Smooth muscle cell of the coronary artery (primary cell): ENCODE measurements around the gene IGF2BP2. TPM values are rescaled to one million over a fixed set of nuclear protein-coding genes. Genes with fewer than 3 reads are reported as not detected.

ENCODE experiments used
- total RNA-seq: library from RNA; depleted of rRNA; stranded (reverse); fragments of >200 nt; gene quantifications from 2 replicates; pipeline ENCODE4 v1.2.3, GENCODE V29; 2014; ENCODE audit warnings: low replicate concordance

The IGF2BP2 gene
- total RNA-seq, result 12.0 and 29.1 TPM in 2 replicates

GRCh38 chr3:185825006-185825638 lies at the start of gene IGF2BP2:
Gene IGF2BP2 (minus strand): TSS chr3:185825042. CDS start chr3:185824960, 82 bp downstream.

Other genes starting within 250 kb of the IGF2BP2 start
- gene SENP2, start 238.7 kb downstream of the IGF2BP2 start, total RNA-seq, result 26.9 and 34.0 TPM in 2 replicates
- 149 and 162 TPM in 2 replicates for gene TRA2B, start 113.0 kb upstream of the IGF2BP2 start, total RNA-seq